Measurements from ENCODE around the gene ZFR2.

ZFR2 gene

DNA sequence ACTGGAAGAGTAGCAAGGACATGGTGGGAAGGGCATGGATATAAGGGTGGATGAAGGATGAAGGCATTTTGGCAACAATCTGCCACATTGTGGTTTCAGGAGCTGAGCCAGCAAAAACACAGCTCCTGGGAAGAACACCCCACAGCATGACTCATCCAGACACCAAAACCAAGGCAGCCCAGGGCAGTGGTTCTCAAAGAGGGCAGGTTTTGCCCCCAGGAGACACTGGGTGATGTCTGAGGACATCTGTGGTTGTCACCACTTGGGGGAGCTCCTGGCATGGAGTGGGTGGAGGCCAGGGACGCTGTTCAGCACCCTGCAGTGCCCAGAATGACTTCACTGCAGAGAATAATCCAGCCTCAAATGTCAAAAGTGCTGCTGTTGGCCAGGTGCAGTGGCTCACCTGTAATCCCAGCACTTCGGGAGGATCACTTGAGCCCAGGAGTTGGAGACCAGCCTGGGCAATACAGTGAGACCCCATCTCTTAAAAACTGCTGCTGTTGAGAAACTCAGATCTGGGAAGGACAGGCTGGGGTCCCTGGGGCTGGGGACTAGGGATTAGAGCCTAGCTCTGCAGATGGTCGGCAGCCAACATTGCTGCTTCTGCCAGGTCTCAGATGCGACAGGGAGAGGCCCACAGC lies 16.1 kb downstream of the ZFR2 start:
- Histone ChIP-seq H2BK12ac (ENCODE audit: low read length in 2 of 2) (no peak overlapping the region), H2BK120ac (ENCODE audit: low read depth, low read length) (no peak overlapping the region), H3K27ac (ENCODE audit: low read length, poor library complexity, severe bottlenecking) (no peak overlapping the region), H3K27me3 (ENCODE audit: control insufficient read depth in 1 of 2, insufficient read depth in 1 of 2, low read length in 2 of 2) (peaks cover 7 to 27% of the 10 kb centered on the region in 2 experiments), H2AK5ac (ENCODE audit: low read length, severe bottlenecking) (no peak overlapping the region), H3K79me1 (replicated peaks; ENCODE audit: low read length, poor library complexity, severe bottlenecking) (no peaks in the 10 kb centered on the region), H2BK5ac (ENCODE audit: low read depth, low read length, poor library complexity, severe bottlenecking) (no peak overlapping the region), H3K14ac (ENCODE audit: low read length in 2 of 2) (no peak overlapping the region), H3K9me3 (ENCODE audit: control insufficient read depth, low read length) (peaks cover 14% of the 10 kb centered on the region), H3K18ac (ENCODE audit: low read depth in 1 of 2, low read length in 2 of 2) (no peak overlapping the region), H3K4me1 (ENCODE audit: control insufficient read depth, insufficient read depth, low read depth, low read length) (peaks cover 12% of the 10 kb centered on the region), H3K36me3 (ENCODE audit: control insufficient read depth in 1 of 2, insufficient read depth in 2 of 2, low read depth in 1 of 2, low read length in 2 of 2) (no peaks in the 10 kb centered on the region), H4K8ac (ENCODE audit: low read length) (no peak overlapping the region), H2AFZ (ENCODE audit: low read depth, low read length) (no peak overlapping the region), H3K4me3 (ENCODE audit: insufficient read depth in 1 of 2, low read depth in 1 of 2, low read length in 2 of 2) (no peak overlapping the region), H4K91ac (ENCODE audit: low read length) (no peak overlapping the region), H3K23ac (ENCODE audit: low read length in 2 of 2) (no peak overlapping the region), H2BK15ac (ENCODE audit: low read depth, poor library complexity, severe bottlenecking) (no peak overlapping the region), H3K4me2 (ENCODE audit: low read length, poor library complexity, severe bottlenecking) (no peak overlapping the region), H3K9ac (ENCODE audit: low read length) (no peak overlapping the region), H3K4ac (ENCODE audit: low read depth in 1 of 2, low read length in 2 of 2) (no peak overlapping the region)
- DNase-seq = peak; percentile 31
- WGBS = 57% methylated on average over 4 of the region's 4 CpGs

DNA sequence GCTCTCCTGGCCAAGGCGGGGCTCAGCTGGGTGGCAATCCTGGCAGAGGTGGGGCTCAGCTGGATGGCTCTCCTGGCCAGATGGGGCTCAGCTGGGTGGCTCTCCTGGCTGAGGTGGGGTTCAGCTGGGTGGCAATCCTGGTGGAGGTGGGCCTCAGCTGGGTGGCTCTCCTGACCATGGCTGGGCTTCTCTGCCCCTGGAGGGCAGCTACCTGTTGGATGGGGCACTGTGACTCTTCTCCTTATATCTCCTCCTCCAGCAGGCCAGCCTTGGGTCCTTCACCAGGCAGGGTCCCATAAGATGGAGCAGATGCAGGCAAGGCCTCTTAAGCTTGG lies 16.7 kb downstream of the ZFR2 start:
- no peak overlapping the region for H3K23ac ChIP-seq (ENCODE audit: low read length in 2 of 2)
- no peak overlapping the region for H2AFZ ChIP-seq (ENCODE audit: low read depth, low read length)
- H3K18ac ChIP-seq (ENCODE audit: low read depth in 1 of 2, low read length in 2 of 2) = no peak overlapping the region
- no peaks in the 10 kb centered on the region for H3K79me1 ChIP-seq (replicated peaks; ENCODE audit: low read length, poor library complexity, severe bottlenecking)
- H2BK120ac ChIP-seq (ENCODE audit: low read depth, low read length) = no peak overlapping the region
- no peak overlapping the region for H4K91ac ChIP-seq (ENCODE audit: low read length)
- H3K27ac ChIP-seq (ENCODE audit: low read length, poor library complexity, severe bottlenecking) = no peak overlapping the region
- WGBS = 100% methylated on average over 1 of the region's 1 CpG
- no peak overlapping the region for H3K9ac ChIP-seq (ENCODE audit: low read length)
- DNase-seq = no peak
- no peak overlapping the region for H2BK5ac ChIP-seq (ENCODE audit: low read depth, low read length, poor library complexity, severe bottlenecking)
- peaks cover 14% of the 10 kb centered on the region for H3K9me3 ChIP-seq (ENCODE audit: control insufficient read depth, low read length)
- H4K8ac ChIP-seq (ENCODE audit: low read length) = no peak overlapping the region
- H3K27me3 ChIP-seq (ENCODE audit: control insufficient read depth in 1 of 2, insufficient read depth in 1 of 2, low read length in 2 of 2) = peaks cover 9 to 25% of the 10 kb centered on the region in 2 experiments
- no peak overlapping the region for H2BK15ac ChIP-seq (ENCODE audit: low read depth, poor library complexity, severe bottlenecking)
- no peak overlapping the region for H2BK12ac ChIP-seq (ENCODE audit: low read length in 2 of 2)
- peaks cover 12% of the 10 kb centered on the region for H3K4me1 ChIP-seq (ENCODE audit: control insufficient read depth, insufficient read depth, low read depth, low read length)
- H3K4me2 ChIP-seq (ENCODE audit: low read length, poor library complexity, severe bottlenecking) = no peak overlapping the region
- no peaks in the 10 kb centered on the region for H3K36me3 ChIP-seq (ENCODE audit: control insufficient read depth in 1 of 2, insufficient read depth in 2 of 2, low read depth in 1 of 2, low read length in 2 of 2)
- H2AK5ac ChIP-seq (ENCODE audit: low read length, severe bottlenecking) = no peak overlapping the region
- no peak overlapping the region for H3K4me3 ChIP-seq (ENCODE audit: insufficient read depth in 1 of 2, low read depth in 1 of 2, low read length in 2 of 2)
- no peak overlapping the region for H3K14ac ChIP-seq (ENCODE audit: low read length in 2 of 2)
- H3K4ac ChIP-seq (ENCODE audit: low read depth in 1 of 2, low read length in 2 of 2) = no peak overlapping the region

- H2BK120ac ChIP-seq (ENCODE audit: low read depth, low read length) = no peak overlapping the region
- peaks cover 15% of the 10 kb centered on the region for H3K9me3 ChIP-seq (ENCODE audit: control insufficient read depth, low read length)
- no peak overlapping the region for H3K14ac ChIP-seq (ENCODE audit: low read length in 2 of 2)
- no peak overlapping the region for H3K9ac ChIP-seq (ENCODE audit: low read length)
- no peak overlapping the region for H3K23ac ChIP-seq (ENCODE audit: low read length in 2 of 2)
- no peak overlapping the region for H3K27ac ChIP-seq (ENCODE audit: low read length, poor library complexity, severe bottlenecking)
- no peak overlapping the region for H4K8ac ChIP-seq (ENCODE audit: low read length)
- no peaks in the 10 kb centered on the region for H3K36me3 ChIP-seq (ENCODE audit: control insufficient read depth in 1 of 2, insufficient read depth in 2 of 2, low read depth in 1 of 2, low read length in 2 of 2)
- H2AK5ac ChIP-seq (ENCODE audit: low read length, severe bottlenecking) = no peak overlapping the region
- no peaks in the 10 kb centered on the region for H3K79me1 ChIP-seq (replicated peaks; ENCODE audit: low read length, poor library complexity, severe bottlenecking)
- H3K4me2 ChIP-seq (ENCODE audit: low read length, poor library complexity, severe bottlenecking) = no peak overlapping the region
- no peak overlapping the region for H3K18ac ChIP-seq (ENCODE audit: low read depth in 1 of 2, low read length in 2 of 2)
- WGBS = 90% methylated on average over 10 of the region's 11 CpGs
- no peak overlapping the region for H2BK12ac ChIP-seq (ENCODE audit: low read length in 2 of 2)
- peaks cover 14% of the 10 kb centered on the region for H3K4me1 ChIP-seq (ENCODE audit: control insufficient read depth, insufficient read depth, low read depth, low read length)
- peaks cover 15 to 25% of the 10 kb centered on the region in 2 experiments for H3K27me3 ChIP-seq (ENCODE audit: control insufficient read depth in 1 of 2, insufficient read depth in 1 of 2, low read length in 2 of 2)
- H2BK15ac ChIP-seq (ENCODE audit: low read depth, poor library complexity, severe bottlenecking) = no peak overlapping the region
- no peak overlapping the region for H4K91ac ChIP-seq (ENCODE audit: low read length)
- H3K4ac ChIP-seq (ENCODE audit: low read depth in 1 of 2, low read length in 2 of 2) = no peak overlapping the region
- no peak overlapping the region for H2BK5ac ChIP-seq (ENCODE audit: low read depth, low read length, poor library complexity, severe bottlenecking)
- no peak overlapping the region for H3K4me3 ChIP-seq (ENCODE audit: insufficient read depth in 1 of 2, low read depth in 1 of 2, low read length in 2 of 2)
- no peak overlapping the region for H2AFZ ChIP-seq (ENCODE audit: low read depth, low read length)
- no peak for DNase-seq
These were observed 17.3 kb downstream of the ZFR2 start for GRCh38 chr19:3851254-3852176.

- Histone ChIP-seq H3K4me3 (ENCODE audit: insufficient read depth in 1 of 2, low read depth in 1 of 2, low read length in 2 of 2) (no peak overlapping the region), H3K4me1 (ENCODE audit: control insufficient read depth, insufficient read depth, low read depth, low read length) (peaks cover 14% of the 10 kb centered on the region), H2BK120ac (ENCODE audit: low read depth, low read length) (no peak overlapping the region), H3K14ac (ENCODE audit: low read length in 2 of 2) (no peak overlapping the region), H3K79me1 (replicated peaks; ENCODE audit: low read length, poor library complexity, severe bottlenecking) (no peaks in the 10 kb centered on the region), H3K27ac (ENCODE audit: low read length, poor library complexity, severe bottlenecking) (no peak overlapping the region), H3K23ac (ENCODE audit: low read length in 2 of 2) (no peak overlapping the region), H3K18ac (ENCODE audit: low read depth in 1 of 2, low read length in 2 of 2) (no peak overlapping the region), H3K4ac (ENCODE audit: low read depth in 1 of 2, low read length in 2 of 2) (no peak overlapping the region), H4K91ac (ENCODE audit: low read length) (no peak overlapping the region), H2AFZ (ENCODE audit: low read depth, low read length) (no peak overlapping the region), H3K27me3 (ENCODE audit: control insufficient read depth in 1 of 2, insufficient read depth in 1 of 2, low read length in 2 of 2) (peaks cover 18 to 25% of the 10 kb centered on the region in 2 experiments), H2BK5ac (ENCODE audit: low read depth, low read length, poor library complexity, severe bottlenecking) (no peak overlapping the region), H2AK5ac (ENCODE audit: low read length, severe bottlenecking) (no peak overlapping the region), H3K9ac (ENCODE audit: low read length) (no peak overlapping the region), H2BK12ac (ENCODE audit: low read length in 2 of 2) (no peak overlapping the region), H3K9me3 (ENCODE audit: control insufficient read depth, low read length) (peaks cover 17% of the 10 kb centered on the region), H3K36me3 (ENCODE audit: control insufficient read depth in 1 of 2, insufficient read depth in 2 of 2, low read depth in 1 of 2, low read length in 2 of 2) (no peaks in the 10 kb centered on the region), H4K8ac (ENCODE audit: low read length) (no peak overlapping the region), H2BK15ac (ENCODE audit: low read depth, poor library complexity, severe bottlenecking) (no peak overlapping the region), H3K4me2 (ENCODE audit: low read length, poor library complexity, severe bottlenecking) (no peak overlapping the region)
- WGBS = 67% methylated on average over 4 of the region's 6 CpGs
- no peak for DNase-seq
These were observed 18.4 kb downstream of the ZFR2 start for GRCh38 chr19:3850320-3850972.

Data from mesenchymal stem cell (in vitro differentiated cells and primary cell).